Nephron progenitor cell (in vitro differentiated cells): ENCODE measurements around the gene IER5.

Experiments
- DNase-seq: peaks from one replicate; pipeline ENCODE4 v3.0.0; 2021
- H3K27ac Mint-ChIP-seq: 2 replicates; pipeline ENCODE4 v1.8.0; 2021; ENCODE audit warnings: mild to moderate bottlenecking, moderate library complexity, mixed read lengths
- H3K27me3 Mint-ChIP-seq: 2 replicates; pipeline ENCODE4 v1.8.0; 2021; ENCODE audit warnings: mild to moderate bottlenecking, low read depth, mixed read lengths; ENCODE audit not compliant: poor library complexity
- H3K36me3 Mint-ChIP-seq: 2 replicates; pipeline ENCODE4 v1.8.0; 2021; ENCODE audit warnings: low read depth, mixed read lengths
- H3K4me1 Mint-ChIP-seq: 2 replicates; pipeline ENCODE4 v1.8.0; 2021; ENCODE audit warnings: mixed read lengths
- H3K4me3 Mint-ChIP-seq: 2 replicates; pipeline ENCODE4 v1.8.0; 2021; ENCODE audit warnings: mild to moderate bottlenecking, moderate library complexity, mixed read lengths
- H3K9me3 Mint-ChIP-seq: 2 replicates; pipeline ENCODE4 v1.8.0; 2021; ENCODE audit warnings: mild to moderate bottlenecking, moderate library complexity, mixed read lengths
- CTCF ChIP-seq: fragments of 200-600 bp; sonication (generic); IDR thresholded peaks from 2 replicates; pipeline ENCODE4 v1.5.0; 2021; ENCODE audit warnings: antibody characterized with exemption

Gene IER5

GRCh38 chr1:181139631-181140061 is 51.1 kb downstream of the IER5 start:
- no peak for DNase-seq
- peaks cover 39% of the 10 kb centered on the region for H3K4me1 Mint-ChIP-seq
- no peaks in the 10 kb centered on the region for H3K36me3 Mint-ChIP-seq
- no peak for TF ChIP-seq CTCF
- H3K27ac Mint-ChIP-seq, result no peak overlapping the region
- H3K27me3 Mint-ChIP-seq, result peaks cover 22% of the 10 kb centered on the region
- H3K9me3 Mint-ChIP-seq, result no peaks in the 10 kb centered on the region
- H3K4me3 Mint-ChIP-seq, result no peak overlapping the region

- no peaks in the 10 kb centered on the region for H3K36me3 Mint-ChIP-seq
- no peak overlapping the region for H3K27ac Mint-ChIP-seq
- no peak for TF ChIP-seq CTCF
- peaks cover 18% of the 10 kb centered on the region for H3K27me3 Mint-ChIP-seq
- H3K9me3 Mint-ChIP-seq, result no peaks in the 10 kb centered on the region
- H3K4me3 Mint-ChIP-seq, result no peak overlapping the region
- peaks cover 31% of the 10 kb centered on the region for H3K4me1 Mint-ChIP-seq
- DNase-seq, result no peak
Observed at GRCh38 chr1:181140398-181140797, 51.9 kb downstream of the IER5 start.

- H3K27me3 Mint-ChIP-seq, result peaks cover 18% of the 10 kb centered on the region
Observed at GRCh38 chr1:181140891-181141290, 52.4 kb downstream of the IER5 start.

GRCh38 chr1:181141431-181141910 is 53.0 kb downstream of the IER5 start:
- peaks cover 7% of the 10 kb centered on the region for H3K9me3 Mint-ChIP-seq
- peaks cover 23% of the 10 kb centered on the region for H3K4me1 Mint-ChIP-seq
- H3K36me3 Mint-ChIP-seq, result peaks cover 8% of the 10 kb centered on the region
- DNase-seq, result no peak
- no peak overlapping the region for H3K4me3 Mint-ChIP-seq
- no peak for TF ChIP-seq CTCF
- peaks cover 20% of the 10 kb centered on the region for H3K27me3 Mint-ChIP-seq
- H3K27ac Mint-ChIP-seq, result no peak overlapping the region

More at GRCh38 chr1:181140891-181141290, 52.4 kb downstream of the IER5 start:
- H3K4me3 Mint-ChIP-seq, result no peak overlapping the region
- H3K4me1 Mint-ChIP-seq, result peaks cover 27% of the 10 kb centered on the region
- TF ChIP-seq CTCF, result no peak
- peaks cover 1% of the 10 kb centered on the region for H3K9me3 Mint-ChIP-seq
- no peak for DNase-seq
- H3K36me3 Mint-ChIP-seq, result peaks cover 2% of the 10 kb centered on the region
- H3K27ac Mint-ChIP-seq, result no peak overlapping the region
